HG02798 (cell line): ENCODE measurements around the gene KIAA1614.
"Not testable (repeated sequence)": the region's sequence is repeated elsewhere in the genome, so short reads cannot be mapped to it uniquely, and the experiment has no call there.

Experiments used
- ATAC-seq: cut with Tn5 transposase; IDR thresholded peaks from one replicate; pipeline ENCODE4 v1.9.1; 2021; ENCODE audit warnings: mild to moderate bottlenecking; ENCODE audit not compliant: unreplicated experiment, poor library complexity

KIAA1614 gene

GRCh38 chr1:180953291-180954004 lies 40.8 kb downstream of the KIAA1614 start:
- ATAC-seq: peak; percentile 30

- peak; percentile 86 for ATAC-seq
Observed at GRCh38 chr1:180954005-180954800, 41.5 kb downstream of the KIAA1614 start.

GRCh38 chr1:180954801-180955165 lies 42.1 kb downstream of the KIAA1614 start:
- ATAC-seq: no peak

- ATAC-seq: no peak
Observed at GRCh38 chr1:180956028-180956640, 43.4 kb downstream of the KIAA1614 start.

- ATAC-seq: not testable (repeated sequence)
Observed at GRCh38 chr1:180959620-180960019, 46.9 kb downstream of the KIAA1614 start.

- no peak for ATAC-seq
Observed at GRCh38 chr1:180961622-180962021, 48.9 kb downstream of the KIAA1614 start.

GRCh38 chr1:180962178-180962577 lies 49.5 kb downstream of the KIAA1614 start:
- no peak for ATAC-seq

- ATAC-seq: no peak
Observed at GRCh38 chr1:180964056-180964455, 51.4 kb downstream of the KIAA1614 start.

GRCh38 chr1:180964595-180964994 lies 51.9 kb downstream of the KIAA1614 start:
- ATAC-seq: no peak

- ATAC-seq: no peak
Observed at GRCh38 chr1:180966312-180966711, 53.6 kb downstream of the KIAA1614 start.

- no peak for ATAC-seq
Observed at GRCh38 chr1:180966744-180967536, 54.2 kb downstream of the KIAA1614 start.

- ATAC-seq: no peak
Observed at GRCh38 chr1:180967558-180967957, 54.9 kb downstream of the KIAA1614 start.

- ATAC-seq: not testable (repeated sequence)
Observed at GRCh38 chr1:180968834-180969233, 56.1 kb downstream of the KIAA1614 start.

GRCh38 chr1:180969434-180969833 lies 56.7 kb downstream of the KIAA1614 start:
- no peak for ATAC-seq

- ATAC-seq: no peak
Observed at GRCh38 chr1:180970333-180971079, 57.8 kb downstream of the KIAA1614 start.

- no peak for ATAC-seq
Observed at GRCh38 chr1:180971273-180971997, 58.7 kb downstream of the KIAA1614 start.

GRCh38 chr1:180973369-180973768 lies 60.7 kb downstream of the KIAA1614 start:
- no peak for ATAC-seq

- ATAC-seq: no peak
Observed at GRCh38 chr1:180974236-180974635, 61.5 kb downstream of the KIAA1614 start.

GRCh38 chr1:180975551-180975950 lies 62.9 kb downstream of the KIAA1614 start:
- no peak for ATAC-seq
